Cerebellar nuclear complex (tissue), 1 donor: ENCODE measurements around the gene SDF4.

Source experiments
- DNase-seq, 2 experiments: peaks; one replicate each; lab custom pipeline; 2025; lab: John Stamatoyannopoulos, UW

SDF4 gene

GRCh38 chr1:1242461-1243265, 10.9 kb upstream of the SDF4 start:
- DNase-seq: no peak

GRCh38 chr1:1241588-1242219, 9.9 kb upstream of the SDF4 start:
- DNase-seq: no peak

GRCh38 chr1:1240822-1241587, 9.2 kb upstream of the SDF4 start:
- no peak for DNase-seq

- DNase-seq: no peak
Observed at GRCh38 chr1:1240348-1240732, 8.5 kb upstream of the SDF4 start.

- no peak for DNase-seq
Observed at GRCh38 chr1:1239614-1240347, 8.0 kb upstream of the SDF4 start.

- DNase-seq: no peak
Observed at GRCh38 chr1:1239227-1239613, 7.4 kb upstream of the SDF4 start.

- DNase-seq: no peak
Observed at GRCh38 chr1:1238702-1239178, 6.9 kb upstream of the SDF4 start.

GRCh38 chr1:1237874-1238701, 6.3 kb upstream of the SDF4 start:
- no peak for DNase-seq

- DNase-seq: no peak
Observed at GRCh38 chr1:1236945-1237873, 5.4 kb upstream of the SDF4 start.

GRCh38 chr1:1236176-1236763, 4.5 kb upstream of the SDF4 start:
- no peak for DNase-seq

GRCh38 chr1:1235016-1235744, 3.4 kb upstream of the SDF4 start:
- no peak for DNase-seq

GRCh38 chr1:1234180-1234808, 2.5 kb upstream of the SDF4 start:
- DNase-seq: no peak

- no peak for DNase-seq
Observed at GRCh38 chr1:1233567-1233892, 1.7 kb upstream of the SDF4 start.

GRCh38 chr1:1232796-1233566, 1.2 kb upstream of the SDF4 start:
- DNase-seq: no peak

- DNase-seq: no peak
Observed at GRCh38 chr1:1232208-1232795, 501 bp upstream of the SDF4 start, which contains the start of gene B3GALT6. B3GALT6 (plus strand) TSS chr1:1232237; CDS start chr1:1232279, 42 bp downstream.

GRCh38 chr1:1230656-1231399, 973 bp downstream of the SDF4 start:
- no peak for DNase-seq

GRCh38 chr1:1229770-1230169, 2.0 kb downstream of the SDF4 start:
- DNase-seq: no peak
